ENCODE data around the gene HLF.

Gene HLF, protein sequence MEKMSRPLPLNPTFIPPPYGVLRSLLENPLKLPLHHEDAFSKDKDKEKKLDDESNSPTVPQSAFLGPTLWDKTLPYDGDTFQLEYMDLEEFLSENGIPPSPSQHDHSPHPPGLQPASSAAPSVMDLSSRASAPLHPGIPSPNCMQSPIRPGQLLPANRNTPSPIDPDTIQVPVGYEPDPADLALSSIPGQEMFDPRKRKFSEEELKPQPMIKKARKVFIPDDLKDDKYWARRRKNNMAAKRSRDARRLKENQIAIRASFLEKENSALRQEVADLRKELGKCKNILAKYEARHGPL

DNA sequence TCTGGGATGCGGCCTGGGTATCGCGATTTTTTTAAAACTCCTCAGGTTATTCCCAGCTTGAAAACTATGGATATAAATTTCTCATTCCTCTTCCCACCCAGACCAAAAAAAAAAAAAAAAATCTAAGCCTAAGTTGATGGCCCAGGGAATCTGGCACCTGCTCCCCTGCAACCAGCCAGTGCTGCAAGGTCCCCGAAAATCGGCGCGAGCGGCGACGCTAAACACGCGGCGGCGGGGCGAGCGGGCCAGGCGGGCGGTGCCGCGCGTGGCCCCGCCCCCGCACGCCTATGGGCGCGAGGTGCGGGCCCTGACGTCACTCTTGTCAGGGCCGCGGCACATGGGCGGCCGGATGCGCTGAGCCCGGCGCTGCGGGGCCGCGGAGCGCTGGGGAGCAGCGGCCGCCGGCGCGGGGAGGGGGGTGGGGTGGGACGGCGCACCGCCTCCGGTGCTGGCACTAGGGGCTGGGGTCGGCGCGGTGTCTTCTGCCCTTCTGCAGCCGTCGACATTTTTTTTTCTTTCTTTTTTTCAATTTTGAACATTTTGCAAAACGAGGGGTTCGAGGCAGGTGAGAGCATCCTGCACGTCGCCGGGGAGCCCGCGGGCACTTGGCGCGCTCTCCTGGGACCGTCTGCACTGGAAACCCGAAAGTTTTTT is at the start of gene HLF:
TSS of gene HLF (plus strand) at position 316 of the 654 bp plus-strand sequence. CDS start 525 bp downstream, outside the sequence.
- DNase-seq (ENCODE audit: low spot score), result peak; percentile 90

DNA sequence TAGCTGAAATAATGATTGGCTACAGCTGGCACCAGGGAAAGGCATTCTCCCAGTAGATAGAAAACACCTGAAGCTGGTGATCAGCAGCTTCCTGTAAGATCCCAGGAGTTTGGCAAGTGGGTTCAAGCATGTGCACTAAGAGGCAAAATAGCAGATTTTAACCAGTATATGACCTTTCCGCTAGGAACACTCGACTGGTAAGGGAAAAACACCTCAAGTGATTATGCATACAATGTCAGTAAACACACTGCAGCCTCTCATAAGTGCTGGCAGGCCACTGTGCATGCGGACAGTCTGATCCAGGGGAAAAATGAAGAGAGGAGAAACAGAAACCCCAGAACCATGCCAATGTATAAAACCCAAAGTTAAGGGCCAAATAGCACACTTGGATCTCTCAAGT is 49.0 kb upstream of the HLF start:
- DNase-seq (ENCODE audit: low spot score), result no peak

DNA sequence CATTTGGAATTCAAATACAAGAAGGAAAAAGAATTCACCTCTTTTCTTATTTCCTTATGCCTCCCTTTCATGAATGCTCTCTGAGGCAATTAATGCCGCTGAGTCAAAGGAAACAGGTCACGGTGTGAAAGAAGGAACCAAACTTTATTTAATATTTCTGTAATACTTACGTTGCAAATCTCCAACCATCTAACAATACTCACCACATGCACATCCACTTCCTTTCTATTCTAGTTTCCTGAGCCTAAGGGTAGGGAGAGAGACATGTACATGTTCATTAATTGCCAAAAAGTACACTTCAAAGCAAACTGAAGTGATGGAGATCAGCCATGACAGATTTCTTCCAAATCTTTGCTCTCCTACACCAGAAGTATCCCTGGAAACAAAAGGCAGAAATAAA is 47.9 kb upstream of the HLF start:
- DNase-seq (ENCODE audit: low spot score), result no peak

DNA sequence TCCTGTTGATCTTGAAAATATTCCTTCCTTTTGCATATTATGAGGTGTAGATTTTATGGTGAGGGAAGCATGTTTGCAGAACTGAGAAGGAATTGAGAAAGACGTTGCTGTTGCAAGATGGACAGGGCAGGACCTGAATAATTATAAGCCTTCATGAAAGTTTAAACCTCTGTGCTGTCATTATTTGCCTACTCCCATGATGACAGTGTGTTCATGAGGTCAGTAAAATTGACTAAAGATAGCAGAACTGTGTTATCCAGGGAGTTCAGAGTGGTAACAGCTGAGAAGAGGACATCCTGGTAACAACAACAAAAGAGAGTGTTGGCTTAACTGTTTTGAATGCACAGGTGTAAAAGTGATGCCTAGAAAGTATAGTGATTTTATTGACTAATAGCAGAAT is 45.3 kb upstream of the HLF start:
- DNase-seq (ENCODE audit: low spot score), result no peak

DNA sequence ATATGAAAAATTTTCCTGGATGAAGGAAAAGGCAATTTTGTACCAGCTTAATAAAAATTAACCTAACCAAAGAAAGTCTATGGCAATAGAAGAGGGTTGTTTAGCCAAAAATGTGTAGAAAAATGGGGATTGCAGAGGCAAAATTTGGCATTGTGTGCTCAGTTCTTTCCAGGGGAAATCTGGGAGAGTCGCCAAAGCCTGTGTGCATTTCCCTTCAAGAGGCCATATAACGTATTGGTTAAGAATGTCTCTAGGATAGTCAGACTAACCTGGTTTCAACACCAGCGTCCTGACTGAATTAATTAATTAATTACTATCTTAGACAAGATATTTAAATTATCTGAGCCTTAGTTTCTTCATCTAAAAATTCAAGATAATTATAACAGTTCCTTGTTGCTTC is 44.8 kb upstream of the HLF start:
- no peak for DNase-seq (ENCODE audit: low spot score)

DNA sequence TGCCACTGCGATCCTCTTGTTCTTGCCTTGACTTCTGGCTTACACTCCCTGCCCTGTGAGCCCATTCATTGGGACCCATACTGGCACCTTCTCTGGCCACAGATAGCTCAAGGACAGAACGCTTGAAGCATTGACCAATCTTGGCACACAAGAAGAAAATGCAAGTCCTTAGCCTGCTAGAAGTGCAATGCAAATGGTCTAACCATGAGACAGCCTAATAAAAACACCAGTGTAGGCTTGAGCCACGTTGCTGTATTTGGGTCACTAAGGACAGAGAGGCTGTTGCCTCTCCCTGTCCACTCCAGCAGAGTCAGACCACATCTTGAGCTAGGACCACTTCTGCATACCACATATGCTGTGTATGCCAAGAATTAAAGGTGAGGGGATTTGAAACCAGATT is 41.2 kb upstream of the HLF start:
- no peak for DNase-seq (ENCODE audit: low spot score)

DNA sequence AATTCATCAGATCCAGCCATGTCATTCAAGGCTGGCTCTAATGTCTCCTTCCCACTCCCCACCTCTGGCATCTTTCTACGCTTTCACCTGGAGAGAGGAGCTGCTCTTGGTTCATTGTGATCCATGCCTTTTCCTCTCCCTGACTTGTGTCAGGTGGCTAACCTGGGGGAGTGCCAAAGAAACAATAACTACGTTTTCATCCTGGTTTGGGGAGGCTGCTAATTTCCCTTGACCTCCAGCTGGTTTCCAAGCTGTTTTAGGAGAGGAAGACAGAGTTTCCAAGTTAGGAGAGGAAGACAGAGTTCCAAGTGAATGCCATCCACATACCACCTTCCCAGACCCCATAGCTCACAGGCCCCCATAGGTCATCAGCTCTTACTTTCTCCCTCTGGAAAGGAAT is 40.0 kb upstream of the HLF start:
- no peak for DNase-seq (ENCODE audit: low spot score)

DNA sequence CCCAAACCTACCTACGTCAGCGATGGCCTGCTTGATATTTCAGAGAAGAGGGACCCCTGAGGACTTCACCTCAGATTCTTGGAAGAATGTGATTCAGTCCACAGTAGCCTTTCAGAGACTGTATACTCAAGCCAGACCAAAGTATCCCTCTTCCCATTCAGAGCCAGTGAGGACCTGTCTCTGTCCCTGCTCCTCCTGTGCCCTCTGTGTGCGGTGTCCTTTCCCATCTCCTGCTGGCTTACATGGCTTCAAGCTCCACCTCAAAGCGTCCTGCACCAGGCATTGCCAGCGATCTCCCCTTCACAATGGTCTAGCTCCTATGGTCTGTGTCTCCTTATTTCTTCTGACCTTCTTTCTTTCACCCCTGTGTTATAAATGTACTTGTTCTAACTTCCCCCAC is 39.5 kb upstream of the HLF start:
- no peak for DNase-seq (ENCODE audit: low spot score)

DNA sequence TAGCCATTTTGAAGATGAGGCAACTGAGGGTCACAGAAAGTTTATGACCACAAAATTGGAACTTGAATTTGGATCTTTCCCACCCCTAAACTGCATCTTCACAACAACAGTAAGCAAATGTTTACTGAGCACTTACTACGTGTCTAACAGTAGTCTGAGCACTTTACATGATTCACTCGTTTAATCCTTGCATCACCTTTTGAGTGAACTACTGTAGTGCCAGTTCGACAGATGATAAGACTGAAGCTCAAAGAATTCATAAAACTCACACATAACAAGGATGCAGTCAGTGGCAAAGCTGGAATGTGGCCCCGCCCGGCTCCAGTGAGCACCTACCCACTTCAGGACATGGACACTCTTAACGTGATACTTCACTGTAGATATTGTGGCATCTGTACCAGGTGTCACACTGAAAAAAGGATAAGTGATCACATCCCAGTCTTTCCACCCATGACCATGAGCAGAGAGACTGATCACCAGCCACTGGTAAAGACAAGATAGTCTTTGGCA is 36.0 kb upstream of the HLF start:
- no peak for DNase-seq (ENCODE audit: low spot score)

DNA sequence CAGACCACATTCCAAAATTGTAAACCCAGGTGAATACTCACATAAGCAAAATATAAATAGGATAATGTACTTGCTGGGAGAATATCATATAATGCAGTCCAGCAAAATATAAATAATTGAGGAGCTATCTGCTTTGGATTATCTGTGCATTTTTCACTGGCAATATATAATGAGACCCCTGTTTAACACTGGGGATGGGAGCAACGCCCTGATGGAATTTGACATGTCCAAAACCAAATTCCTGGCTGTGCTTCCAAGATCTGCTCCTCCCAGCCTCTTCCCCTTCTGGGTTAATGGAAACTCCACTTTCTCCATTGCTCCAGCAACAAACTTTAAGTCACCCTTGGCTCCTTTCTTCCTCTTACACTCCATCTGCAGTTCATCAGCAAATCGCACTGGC is 35.5 kb upstream of the HLF start:
- no peak for DNase-seq (ENCODE audit: low spot score)

DNA sequence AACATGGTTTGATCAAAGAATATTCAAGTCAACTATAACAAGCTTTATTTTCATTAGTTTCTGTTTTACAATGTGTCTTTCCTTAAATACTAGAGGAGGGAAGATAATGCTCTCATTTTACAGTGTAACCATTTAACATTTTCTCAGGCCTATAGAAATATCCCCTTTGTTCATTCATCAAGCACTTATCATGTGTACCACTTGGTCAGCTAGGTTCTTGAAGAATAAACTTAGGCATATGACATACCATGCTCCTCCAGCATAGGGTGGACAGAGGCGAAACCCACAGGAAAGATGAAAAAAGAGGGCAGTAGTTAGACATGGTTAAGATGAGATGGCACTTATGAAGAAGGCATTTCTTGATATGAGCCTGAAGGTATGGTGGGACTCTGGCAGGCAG is 34.0 kb upstream of the HLF start:
- DNase-seq (ENCODE audit: low spot score), result no peak

DNA sequence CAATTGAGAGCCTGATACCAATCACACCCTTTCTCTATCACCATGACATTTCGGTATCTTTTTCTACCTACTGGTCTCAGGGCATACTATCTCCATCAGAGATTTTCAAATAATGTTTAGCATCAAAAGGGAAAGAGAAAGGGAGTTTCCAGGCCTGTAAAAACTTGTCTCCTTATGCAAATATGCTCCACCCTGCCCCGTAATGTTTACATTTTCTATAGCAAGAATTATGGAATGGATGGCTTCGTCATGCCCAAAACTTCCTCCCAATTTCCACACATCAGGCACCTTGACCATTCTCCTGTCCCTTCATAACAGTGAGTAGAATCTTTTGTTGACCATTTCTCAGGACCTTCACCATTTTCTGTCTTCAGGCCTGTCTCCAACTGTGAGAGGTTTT is 30.9 kb upstream of the HLF start:
- no peak for DNase-seq (ENCODE audit: low spot score)

DNA sequence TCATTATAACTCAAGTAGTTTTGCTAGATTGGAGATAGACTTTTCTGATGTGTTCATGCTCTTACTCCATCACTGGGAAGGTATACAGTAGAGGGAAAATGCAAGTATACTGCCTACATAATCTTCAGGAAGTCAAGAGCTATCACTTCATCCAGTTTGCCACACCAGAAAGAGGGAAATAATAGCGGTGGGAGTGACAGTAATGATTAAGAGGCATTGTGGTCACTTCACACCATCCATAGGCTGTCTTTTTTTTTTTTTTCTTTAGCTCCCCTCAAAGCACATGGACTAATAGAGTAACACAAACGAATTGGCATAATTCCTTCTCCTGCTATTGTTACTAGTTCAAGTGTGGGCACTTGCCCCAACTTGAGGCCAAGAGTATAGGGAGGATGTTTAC is 28.4 kb upstream of the HLF start:
- no peak for DNase-seq (ENCODE audit: low spot score)

DNA sequence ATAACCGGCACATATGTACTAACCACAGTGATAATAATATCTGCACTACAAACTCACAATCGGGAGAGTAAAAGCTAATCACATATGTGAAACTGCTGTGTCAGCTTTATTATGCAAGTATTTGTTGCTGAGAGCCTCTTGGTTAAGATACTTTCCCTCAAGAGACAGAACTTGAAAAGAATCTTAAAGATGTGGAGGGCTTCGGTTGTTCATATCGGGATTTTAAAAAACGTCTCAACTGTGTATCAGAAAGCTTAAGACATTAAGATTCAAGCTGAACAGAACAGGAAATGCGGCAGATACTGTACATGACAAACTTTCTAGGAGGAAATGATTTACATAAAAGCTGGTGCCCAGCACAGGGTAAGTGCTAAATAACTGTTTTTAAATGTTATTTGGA is 27.5 kb upstream of the HLF start:
- DNase-seq (ENCODE audit: low spot score), result peak; percentile 17

DNA sequence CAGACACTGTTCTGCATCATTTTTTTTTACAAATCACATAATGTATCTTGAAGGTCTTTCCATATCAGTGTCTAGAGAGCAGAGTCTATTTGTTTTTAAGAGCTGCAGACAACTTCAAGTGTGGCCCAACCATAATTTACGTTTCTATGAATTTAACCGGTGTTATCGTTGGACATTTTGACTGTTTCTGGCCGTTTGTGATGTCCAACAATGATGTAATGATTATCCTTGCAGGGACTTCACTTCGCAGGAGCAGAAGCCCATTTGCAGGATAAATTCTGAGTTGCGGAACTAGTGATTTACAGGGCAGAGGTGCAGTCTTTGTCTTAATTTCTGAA is 26.9 kb upstream of the HLF start:
- DNase-seq (ENCODE audit: low spot score), result no peak

DNA sequence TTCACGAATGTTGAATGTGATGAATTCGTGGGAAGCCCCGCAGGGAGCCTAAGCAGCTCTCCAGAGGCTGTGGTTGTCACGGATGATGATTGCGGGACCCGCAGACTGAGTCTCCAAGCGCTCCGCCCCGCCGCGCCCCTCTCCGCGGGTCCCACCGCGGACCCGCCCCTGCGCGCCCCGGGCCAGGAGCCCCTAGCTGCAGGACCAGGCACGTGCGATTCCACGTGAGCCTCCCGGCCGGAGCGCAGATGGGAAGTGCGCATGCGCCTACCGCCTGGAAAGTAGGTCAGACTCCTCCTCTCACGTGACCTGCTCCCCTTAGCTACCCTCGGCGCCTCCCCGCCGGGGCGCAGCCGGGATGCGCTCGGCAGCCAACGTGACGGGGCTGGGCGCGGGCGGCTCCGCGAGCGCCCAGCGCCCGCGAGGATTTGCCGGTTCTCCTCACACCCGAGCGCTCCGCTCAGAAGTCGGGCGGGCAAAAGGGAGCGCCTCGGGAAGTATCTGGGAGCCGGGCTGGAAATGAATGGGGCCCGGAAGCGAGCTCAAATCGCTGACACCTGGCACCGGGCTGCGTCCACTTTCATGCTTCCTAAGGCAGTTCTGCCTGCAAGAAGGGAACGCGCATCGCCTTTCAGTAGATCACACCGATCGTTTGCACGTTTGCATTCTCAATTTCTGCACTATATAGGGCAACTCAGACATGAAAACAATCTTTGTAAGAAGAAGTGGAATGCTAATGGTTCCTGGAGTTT is 26.4 kb upstream of the HLF start:
- peak; percentile 99 for DNase-seq (ENCODE audit: low spot score)

DNA sequence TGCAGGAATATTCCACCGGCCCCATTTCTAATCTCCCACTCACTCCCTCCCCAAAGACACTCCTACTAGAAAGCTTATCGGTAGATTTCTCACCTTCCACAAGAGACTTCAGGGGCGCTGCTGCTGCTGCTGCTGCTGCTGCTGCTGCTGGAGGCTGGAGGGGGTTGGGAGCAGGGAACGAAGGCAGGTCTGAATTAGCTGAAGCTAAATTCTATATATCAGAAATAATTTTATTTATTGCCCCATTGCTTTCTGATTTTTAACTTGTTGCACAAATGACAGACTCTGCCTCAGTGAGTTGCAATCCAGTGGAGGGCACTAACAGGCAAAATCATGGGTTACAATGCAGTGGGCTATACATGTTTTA is 25.8 kb upstream of the HLF start:
- peak; percentile 7 for DNase-seq (ENCODE audit: low spot score)

DNA sequence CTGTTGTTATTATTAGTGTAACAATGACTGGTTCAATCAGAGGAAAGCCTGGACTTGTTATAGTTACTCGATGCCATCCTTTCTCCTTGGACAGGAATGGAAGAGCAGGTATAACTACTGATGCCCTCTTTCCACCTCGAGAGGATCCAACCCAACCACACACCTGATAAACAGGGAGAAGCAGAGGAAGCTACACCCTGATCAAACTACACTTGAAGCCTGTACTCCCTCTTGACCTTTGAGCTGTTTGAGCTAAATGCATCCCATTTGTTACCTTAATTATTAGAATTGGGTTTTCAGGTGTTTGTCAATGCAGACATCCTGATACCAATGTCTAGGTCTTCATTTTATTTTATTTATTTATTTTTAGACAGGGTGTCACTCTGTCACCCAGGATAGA is 23.7 kb upstream of the HLF start:
- no peak for DNase-seq (ENCODE audit: low spot score)

DNA sequence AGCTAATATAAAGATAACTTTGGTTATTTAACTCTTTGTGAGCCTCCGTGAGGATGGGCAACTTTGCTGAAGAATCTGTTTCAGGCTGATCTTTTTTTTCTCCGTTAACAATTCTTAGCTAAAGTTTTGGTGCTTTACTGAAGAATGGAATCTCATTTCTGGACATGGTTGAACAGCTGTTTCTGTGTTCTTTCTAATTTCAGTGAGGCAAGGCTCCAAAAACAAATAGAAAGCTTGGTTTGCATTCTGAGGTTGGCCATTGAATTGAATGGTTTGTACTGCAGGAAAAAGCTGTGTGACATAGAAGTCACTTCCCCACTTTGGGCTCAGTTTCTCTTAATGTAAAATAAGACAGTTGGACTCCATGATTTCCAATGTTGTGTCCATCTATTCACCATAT is 22.3 kb upstream of the HLF start:
- DNase-seq (ENCODE audit: low spot score), result no peak

DNA sequence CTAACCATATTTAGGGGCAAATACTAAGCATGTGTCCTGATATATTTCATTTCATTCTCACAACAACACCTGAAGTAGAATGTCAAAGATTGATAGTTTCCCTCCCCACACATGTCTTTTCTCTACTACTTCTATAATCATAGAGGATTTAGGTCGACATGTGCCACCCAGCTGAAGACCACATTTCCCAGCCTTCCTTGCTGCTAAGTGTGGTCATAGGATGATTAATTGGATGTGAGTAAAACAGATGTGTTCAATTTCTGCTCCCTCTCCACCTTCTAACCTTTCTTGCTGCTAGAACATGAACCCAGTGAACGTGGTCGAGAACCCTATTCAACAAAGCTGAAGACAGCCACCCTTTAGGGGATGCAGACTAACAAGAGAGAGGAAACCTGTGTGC is 18.8 kb upstream of the HLF start:
- no peak for DNase-seq (ENCODE audit: low spot score)

DNA sequence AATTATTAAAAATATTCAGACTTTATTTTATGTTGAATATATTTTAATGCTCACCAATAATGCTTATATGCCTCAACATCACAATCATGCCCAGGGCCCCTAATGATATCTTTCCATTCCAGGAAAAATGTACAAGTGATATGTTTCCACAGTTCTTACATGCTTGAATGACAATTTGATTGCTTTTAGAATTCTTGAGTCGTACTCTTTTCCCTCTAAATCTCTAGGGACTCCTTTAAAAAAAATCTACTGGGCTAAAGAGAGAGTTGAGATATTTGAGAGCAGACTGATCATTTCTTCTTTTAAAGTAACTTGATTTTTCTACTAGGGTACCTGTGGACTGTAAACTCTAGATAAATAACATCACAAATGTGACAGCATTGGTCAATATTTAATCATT is 18.2 kb upstream of the HLF start:
- no peak for DNase-seq (ENCODE audit: low spot score)

DNA sequence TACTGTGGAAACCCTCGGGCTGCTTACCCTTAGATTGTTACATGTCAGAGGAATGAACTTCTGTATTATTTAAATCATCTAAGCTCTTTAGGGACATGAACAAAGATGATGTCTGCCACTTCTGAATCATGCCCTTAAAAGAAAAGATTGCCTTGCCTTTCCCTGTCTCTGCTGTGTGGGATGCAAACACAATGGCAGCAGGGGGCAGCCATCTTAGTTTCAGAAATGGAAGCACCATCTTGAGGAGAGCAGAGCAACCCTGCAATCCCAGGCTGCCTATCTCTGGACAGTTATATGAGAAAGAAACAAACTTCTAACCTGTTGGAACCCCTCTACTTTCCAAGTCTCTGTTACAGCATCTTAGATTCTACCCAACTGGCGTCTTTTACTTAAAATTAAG is 16.7 kb upstream of the HLF start:
- DNase-seq (ENCODE audit: low spot score), result no peak

DNA sequence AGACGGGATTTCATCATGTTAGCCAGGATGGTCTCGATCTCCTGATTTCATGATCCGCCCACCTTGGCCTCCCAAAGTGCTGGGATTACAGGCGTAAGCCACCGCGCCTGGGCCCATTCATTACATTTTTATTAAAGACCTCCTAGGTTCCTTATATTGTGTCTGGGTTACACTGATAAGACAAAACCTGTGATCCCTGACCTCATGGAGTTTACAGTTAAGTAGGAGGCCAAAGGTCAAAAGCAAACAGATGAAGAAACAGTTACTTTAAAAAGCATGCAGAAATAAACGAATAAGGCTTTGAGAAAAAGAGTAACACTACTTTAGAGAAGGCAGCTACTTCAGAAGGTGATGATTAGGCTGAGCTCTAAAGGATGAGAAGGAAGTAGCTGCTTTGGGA is 14.9 kb upstream of the HLF start:
- no peak for DNase-seq (ENCODE audit: low spot score)

DNA sequence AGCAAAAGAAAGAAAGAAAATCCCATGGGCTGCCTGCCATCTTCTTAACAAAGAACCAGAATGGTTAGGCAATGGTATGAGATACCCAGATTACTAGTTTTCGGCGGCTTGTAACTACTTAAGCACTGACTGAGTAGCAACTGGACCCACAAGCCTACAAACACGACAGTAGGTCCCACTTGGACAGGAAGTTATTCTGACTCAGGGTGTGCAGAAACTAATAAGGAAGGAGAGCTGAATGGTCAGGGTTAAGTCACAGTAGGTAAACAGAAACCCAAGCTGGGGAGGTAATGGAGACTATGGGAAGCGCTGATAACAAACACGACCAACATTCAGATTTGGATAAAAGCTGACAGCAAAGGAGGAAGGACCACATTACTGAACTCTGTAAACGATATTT is 10.4 kb upstream of the HLF start:
- no peak for DNase-seq (ENCODE audit: low spot score)

Data from GM03348 (cell line).